Measurements from ENCODE around the gene AHCYL2. TPM values are rescaled to one million over a fixed set of nuclear protein-coding genes. Genes with fewer than 3 reads are reported as not detected.
"Not testable (repeated sequence)": the region's sequence is repeated elsewhere in the genome, so short reads cannot be mapped to it uniquely, and the experiment has no call there.

Gene AHCYL2
- total RNA-seq, 4 donors from 2014 or later = 8.7 to 17.3 (median 14.2) TPM

GRCh38 chr7:129252128-129252527 lies 27.3 kb downstream of the AHCYL2 start:
- no peaks in the 10 kb centered on the region for H3K36me3 ChIP-seq
- WGBS, 2 donors (ENCODE audit: low coverage in 1 of 2) = 64 to 74% methylated on average over 2 of the region's 2 CpGs
- H3K27ac ChIP-seq = no peak overlapping the region
- no peaks in the 10 kb centered on the region for H3K27me3 ChIP-seq
- no peaks in the 10 kb centered on the region for H3K9me3 ChIP-seq
- ATAC-seq = no peak
- H3K4me1 ChIP-seq = peaks cover 0 to 7% (median 0%) of the 10 kb centered on the region in 3 donors
- TF ChIP-seq CTCF (IDR thresholded peaks at IDR 0.05) = no peak
- no peak for TF ChIP-seq EP300 (IDR thresholded peaks at IDR 0.05)
- TF ChIP-seq POLR2AphosphoS5 (IDR thresholded peaks at IDR 0.05) = no peak
- no peak for TF ChIP-seq POLR2A (IDR thresholded peaks at IDR 0.05)
- no peak overlapping the region for H3K4me3 ChIP-seq

- ATAC-seq, H3K27me3 ChIP-seq, H3K4me1 ChIP-seq, H3K27ac ChIP-seq, H3K9me3 ChIP-seq, H3K36me3 ChIP-seq, H3K4me3 ChIP-seq: not testable (repeated sequence)
- 87 to 95% methylated on average over 5 of the region's 5 CpGs for WGBS, 2 donors (ENCODE audit: low coverage in 1 of 2)
Observed at GRCh38 chr7:129252603-129253002, 27.8 kb downstream of the AHCYL2 start.

GRCh38 chr7:129255800-129256199 lies 31.0 kb downstream of the AHCYL2 start:
- H3K27me3 ChIP-seq = no peaks in the 10 kb centered on the region
- 82 to 100% methylated on average over 3 to 4 of the region's 4 CpGs for WGBS, 2 donors (ENCODE audit: low coverage in 1 of 2)
- ATAC-seq = no peak

GRCh38 chr7:129256221-129256620 lies 31.4 kb downstream of the AHCYL2 start:
- no peak for ATAC-seq
- TF ChIP-seq CTCF (IDR thresholded peaks at IDR 0.05) = no peak
- WGBS, 2 donors (ENCODE audit: low coverage in 1 of 2) = 85% methylated on average over 2 of the region's 2 CpGs; no CpG with 5 or more reads in 1 of the 2 donors
- Histone ChIP-seq H3K27ac (no peak overlapping the region), H3K4me1 (peaks cover 0 to 7% (median 0%) of the 10 kb centered on the region in 3 donors), H3K27me3 (no peaks in the 10 kb centered on the region), H3K4me3 (no peak overlapping the region), H3K9me3 (no peaks in the 10 kb centered on the region), H3K36me3 (no peaks in the 10 kb centered on the region)

More at GRCh38 chr7:129255800-129256199, 31.0 kb downstream of the AHCYL2 start:
- no peak for TF ChIP-seq CTCF (IDR thresholded peaks at IDR 0.05)
- no peak for TF ChIP-seq POLR2A (IDR thresholded peaks at IDR 0.05)
- TF ChIP-seq POLR2AphosphoS5 (IDR thresholded peaks at IDR 0.05) = no peak
- TF ChIP-seq EP300 (IDR thresholded peaks at IDR 0.05) = no peak
- no peak overlapping the region for H3K4me3 ChIP-seq
- no peak overlapping the region for H3K27ac ChIP-seq
- no peaks in the 10 kb centered on the region for H3K36me3 ChIP-seq
- H3K9me3 ChIP-seq = no peaks in the 10 kb centered on the region
- H3K4me1 ChIP-seq = peaks cover 0 to 7% (median 0%) of the 10 kb centered on the region in 3 donors

- Histone ChIP-seq H3K9me3 (no peaks in the 10 kb centered on the region), H3K36me3 (no peaks in the 10 kb centered on the region), H3K4me3 (no peak overlapping the region), H3K4me1 (peaks cover 0 to 3% (median 0%) of the 10 kb centered on the region in 3 donors), H3K27me3 (no peaks in the 10 kb centered on the region), H3K27ac (no peak overlapping the region)
- no peak for ATAC-seq
- TF ChIP-seq POLR2AphosphoS5 (IDR thresholded peaks at IDR 0.05) = no peak
- TF ChIP-seq POLR2A (IDR thresholded peaks at IDR 0.05) = no peak
- no peak for TF ChIP-seq EP300 (IDR thresholded peaks at IDR 0.05)
- TF ChIP-seq CTCF (IDR thresholded peaks at IDR 0.05) = no peak
Observed at GRCh38 chr7:129257168-129257567, 32.3 kb downstream of the AHCYL2 start.

Data from gastroesophageal sphincter (tissue), 4 donors.